ES-I3 (cell line): ENCODE data around the gene SCTR.

Experiments
- H3K36me3 ChIP-seq: 2 replicates; pipeline ENCODE4 v1.6.1; 2013; ENCODE audit warnings: mild to moderate bottlenecking, low read length, control low read depth, moderate library complexity; ENCODE audit not compliant: insufficient read depth
- H3K4me1 ChIP-seq: 2 replicates; pipeline ENCODE4 v1.6.1; 2013; ENCODE audit warnings: mild to moderate bottlenecking, control low read depth, low read length; ENCODE audit not compliant: insufficient read depth
- H3K9ac ChIP-seq: 2 replicates; pipeline ENCODE4 v1.6.1; 2013; ENCODE audit warnings: low read depth, mild to moderate bottlenecking, low read length, moderate library complexity
- H3K9me3 ChIP-seq: 2 replicates; pipeline ENCODE4 v1.6.1; 2013; ENCODE audit warnings: mild to moderate bottlenecking, low read length, moderate library complexity; ENCODE audit not compliant: control insufficient read depth, insufficient read depth

Gene SCTR

DNA sequence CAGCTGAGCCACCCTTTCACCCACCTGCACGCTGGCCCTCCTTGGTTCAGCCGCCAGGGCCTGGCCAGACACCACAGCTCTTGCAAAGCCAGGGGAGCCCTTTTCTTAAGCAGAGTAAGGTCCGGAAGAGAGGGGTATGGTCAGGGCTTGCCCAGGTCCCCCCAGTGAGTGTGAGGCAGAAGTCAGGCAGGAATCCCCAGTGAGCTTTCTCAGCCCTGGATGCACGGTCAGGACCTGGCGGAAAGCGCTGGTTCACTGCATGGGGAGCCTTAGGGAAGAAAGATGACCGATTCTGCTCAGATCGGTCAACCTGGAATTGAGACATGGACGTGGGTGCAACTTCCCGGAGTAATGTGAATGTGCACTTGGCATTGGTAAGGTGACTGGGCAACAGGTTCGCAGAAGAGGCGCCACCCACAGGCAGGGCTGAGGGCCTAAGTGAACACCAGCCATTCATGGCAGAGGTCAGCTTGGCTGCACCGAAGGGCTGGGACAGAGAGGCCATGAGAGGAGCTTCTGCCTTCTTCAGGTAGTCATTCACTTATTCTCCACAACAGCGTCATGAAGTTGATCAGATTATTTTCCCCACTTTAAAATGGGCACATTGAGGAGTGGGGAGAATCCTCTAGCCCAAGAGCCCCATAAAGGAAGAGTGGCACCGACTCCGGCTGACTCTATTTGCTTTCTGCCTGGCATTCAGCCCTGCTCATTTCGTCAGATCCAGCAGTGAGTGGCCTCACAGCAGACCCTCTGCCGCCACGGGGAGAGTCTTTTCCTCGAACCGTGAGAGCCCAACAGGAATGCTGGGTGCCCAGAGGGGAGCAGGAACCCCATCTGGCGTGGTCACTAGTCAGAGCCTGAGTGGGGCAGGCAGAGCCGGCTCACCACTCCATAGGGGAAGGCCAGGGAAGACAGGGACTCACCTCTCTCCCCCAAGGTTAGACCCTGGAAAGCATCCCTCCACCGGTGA lies 35.8 kb downstream of the SCTR start:
- no peaks in the 10 kb centered on the region for H3K36me3 ChIP-seq
- peaks cover 27% of the 10 kb centered on the region for H3K4me1 ChIP-seq
- H3K9me3 ChIP-seq = no peaks in the 10 kb centered on the region
- no peak overlapping the region for H3K9ac ChIP-seq

DNA sequence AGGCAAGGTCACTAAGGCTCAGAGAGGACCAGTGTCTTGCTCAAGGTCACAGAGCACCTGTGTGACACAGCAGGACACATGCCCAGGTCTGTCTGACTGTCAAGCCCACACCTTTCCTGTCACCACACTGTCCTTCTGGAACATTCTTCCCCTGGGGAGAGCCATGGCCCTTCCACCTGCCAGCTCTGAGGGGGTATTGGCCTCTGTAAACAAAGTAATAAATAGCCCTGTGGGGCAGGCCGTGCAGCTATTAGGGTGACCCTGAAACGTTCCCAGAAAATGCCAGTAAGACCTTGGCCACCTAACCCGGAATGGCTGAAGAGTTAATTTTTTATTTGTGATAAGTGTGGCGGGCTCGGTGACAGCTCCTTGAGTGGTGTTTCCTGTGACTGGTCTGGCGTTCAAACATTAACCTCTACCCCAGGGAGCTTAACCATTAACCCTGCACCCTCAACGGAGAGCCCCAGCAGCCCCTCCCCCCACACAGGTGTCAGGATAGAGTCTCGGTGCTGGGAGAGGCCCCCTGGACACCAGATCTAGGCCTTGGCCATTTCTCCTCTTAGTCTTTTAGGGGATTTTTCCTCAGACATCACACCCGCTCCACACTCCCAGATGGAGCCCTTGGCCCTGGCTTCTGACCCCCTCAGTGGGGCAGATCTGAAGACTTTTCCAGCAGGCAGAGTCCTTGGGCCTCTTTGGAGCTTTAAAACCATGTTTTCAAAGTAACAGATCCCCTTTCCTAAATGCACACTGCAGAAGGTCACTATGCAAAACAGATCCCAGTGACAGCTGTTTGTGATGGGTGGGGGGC lies 36.6 kb downstream of the SCTR start:
- Histone ChIP-seq H3K4me1 (peaks cover 27% of the 10 kb centered on the region), H3K9ac (no peak overlapping the region), H3K36me3 (no peaks in the 10 kb centered on the region)

GRCh38 chr2:119486886-119487285 lies 37.4 kb downstream of the SCTR start:
- Histone ChIP-seq H3K9ac (no peak overlapping the region), H3K4me1 (peaks cover 21% of the 10 kb centered on the region; the same call in 1 of the 2 replicates), H3K9me3 (no peaks in the 10 kb centered on the region), H3K36me3 (no peaks in the 10 kb centered on the region)

More for the DNA sequence above, 36.6 kb downstream of the SCTR start:
- H3K9me3 ChIP-seq = no peaks in the 10 kb centered on the region

DNA sequence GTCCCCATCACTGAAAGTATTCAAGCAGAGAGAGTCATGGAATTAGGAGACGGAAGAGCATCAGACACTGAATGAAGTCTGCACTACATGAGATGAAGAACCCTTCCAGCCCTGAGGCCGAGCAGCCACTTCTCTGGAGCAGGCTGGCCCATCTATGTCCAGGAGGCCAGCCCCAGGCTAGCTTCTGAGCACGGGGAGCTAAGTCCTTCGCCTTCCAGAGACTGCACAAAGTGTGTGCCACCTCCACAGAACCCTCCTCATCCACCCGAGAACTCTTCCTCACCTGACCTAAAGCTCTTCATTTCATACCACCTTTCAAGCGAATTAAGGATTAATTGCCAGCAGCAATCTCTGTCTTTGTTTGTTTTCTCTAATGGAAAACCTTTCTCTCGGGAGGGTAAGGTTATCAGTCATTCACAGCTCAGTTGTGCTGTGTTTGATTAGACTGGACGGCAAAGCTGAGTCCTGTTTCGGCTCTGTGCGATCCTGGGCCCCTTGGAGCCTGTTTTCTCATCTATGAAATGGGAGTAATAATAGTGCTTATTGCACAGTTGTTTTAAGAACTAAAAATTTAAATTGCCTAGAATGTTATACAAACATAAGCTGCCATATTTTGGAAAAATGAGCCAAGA lies 38.0 kb downstream of the SCTR start:
- Histone ChIP-seq H3K36me3 (no peaks in the 10 kb centered on the region), H3K9me3 (no peaks in the 10 kb centered on the region), H3K4me1 (peaks cover 19% of the 10 kb centered on the region; the same call in 1 of the 2 replicates), H3K9ac (no peak overlapping the region)

- Histone ChIP-seq H3K4me1 (peaks cover 13% of the 10 kb centered on the region; the same call in 1 of the 2 replicates), H3K36me3 (no peaks in the 10 kb centered on the region), H3K9me3 (no peaks in the 10 kb centered on the region), H3K9ac (no peak overlapping the region)
These were observed 38.8 kb downstream of the SCTR start for GRCh38 chr2:119485336-119486110.

DNA sequence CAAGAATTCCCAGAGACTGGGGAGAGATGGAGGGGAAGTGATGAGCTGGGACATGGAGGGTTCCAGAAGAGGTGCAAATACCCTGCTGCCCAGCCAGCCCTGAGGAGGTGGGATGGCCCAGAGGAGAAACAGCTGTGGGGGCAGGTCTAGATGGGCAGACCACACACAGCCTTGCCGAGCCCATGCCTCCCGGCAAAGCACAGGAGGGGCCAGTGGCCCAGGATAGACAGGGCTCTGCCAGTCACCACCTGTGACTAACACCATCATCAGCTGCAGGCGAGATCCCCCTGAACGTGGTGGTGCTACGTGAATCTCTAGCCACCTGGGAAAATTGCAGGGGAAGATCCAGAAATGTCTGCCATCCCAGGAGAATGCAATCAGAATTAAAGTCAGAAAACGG lies 39.4 kb downstream of the SCTR start:
- Histone ChIP-seq H3K9ac (no peak overlapping the region), H3K36me3 (no peaks in the 10 kb centered on the region), H3K9me3 (no peaks in the 10 kb centered on the region), H3K4me1 (0 out of 2 replicates have a peak, but pooled peaks cover 8% of the 10 kb centered on the region)

DNA sequence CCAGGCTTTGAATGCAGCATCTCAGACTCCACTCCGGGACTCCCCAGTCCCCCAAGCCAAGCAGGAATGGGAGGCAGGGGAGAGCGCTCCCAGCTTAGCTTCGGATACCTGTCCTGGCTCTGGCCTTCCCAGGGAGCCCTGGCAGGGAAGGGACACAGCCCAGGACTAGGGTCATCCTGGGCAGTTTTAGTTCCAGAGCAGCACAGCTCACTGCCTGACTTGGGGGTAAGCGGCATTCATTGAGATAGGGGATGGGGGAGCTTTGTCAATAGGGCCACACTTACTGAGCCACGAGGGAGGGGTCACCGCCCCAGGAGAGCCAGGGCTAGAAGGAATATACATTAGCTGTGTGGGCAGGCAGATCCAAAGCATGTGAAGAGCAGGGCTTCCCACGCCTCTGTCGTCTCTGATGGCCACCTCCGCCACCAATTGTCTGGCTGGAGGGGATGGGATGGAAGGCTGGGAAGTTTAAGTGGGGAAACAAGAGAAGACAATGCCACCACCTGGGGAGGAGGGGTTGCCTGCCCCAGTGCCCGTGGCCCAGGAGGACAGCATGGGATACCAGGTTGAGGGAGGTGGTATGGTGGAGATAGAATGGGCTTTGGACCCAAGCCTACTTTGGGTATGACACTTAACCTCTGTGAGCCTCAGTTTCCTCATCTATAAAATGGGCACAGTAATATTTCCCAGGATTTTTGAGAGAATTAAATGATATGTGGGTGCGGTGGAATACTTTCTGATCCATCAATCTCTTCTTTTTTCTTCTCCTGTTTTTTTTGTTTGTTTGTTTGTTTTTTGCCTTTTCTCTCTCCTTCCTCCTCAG lies 40.2 kb downstream of the SCTR start:
- Histone ChIP-seq H3K36me3 (no peaks in the 10 kb centered on the region), H3K9me3 (no peaks in the 10 kb centered on the region), H3K9ac (no peak overlapping the region), H3K4me1 (0 out of 2 replicates have a peak, but pooled peaks cover 8% of the 10 kb centered on the region)

DNA sequence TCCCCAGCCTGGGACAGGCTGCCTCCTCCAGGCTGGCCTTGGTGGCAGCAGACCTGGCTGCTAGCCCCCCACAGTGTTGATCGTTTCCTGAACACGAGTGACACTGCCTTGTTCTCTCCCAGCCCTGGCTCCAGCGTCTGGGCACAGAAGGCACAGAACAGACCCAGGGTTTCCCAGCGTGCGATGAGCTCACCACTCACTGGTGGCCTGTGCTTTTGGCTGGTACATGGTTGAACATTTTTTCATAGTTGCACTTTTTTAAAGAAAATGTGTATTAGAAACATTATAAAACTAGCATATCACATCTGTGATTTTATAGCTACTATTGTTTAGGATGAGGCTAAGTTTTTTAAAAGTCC lies 40.9 kb downstream of the SCTR start:
- Histone ChIP-seq H3K9ac (no peak overlapping the region), H3K36me3 (no peaks in the 10 kb centered on the region), H3K4me1 (0 out of 2 replicates have a peak, but pooled peaks cover 6% of the 10 kb centered on the region), H3K9me3 (no peaks in the 10 kb centered on the region)

DNA sequence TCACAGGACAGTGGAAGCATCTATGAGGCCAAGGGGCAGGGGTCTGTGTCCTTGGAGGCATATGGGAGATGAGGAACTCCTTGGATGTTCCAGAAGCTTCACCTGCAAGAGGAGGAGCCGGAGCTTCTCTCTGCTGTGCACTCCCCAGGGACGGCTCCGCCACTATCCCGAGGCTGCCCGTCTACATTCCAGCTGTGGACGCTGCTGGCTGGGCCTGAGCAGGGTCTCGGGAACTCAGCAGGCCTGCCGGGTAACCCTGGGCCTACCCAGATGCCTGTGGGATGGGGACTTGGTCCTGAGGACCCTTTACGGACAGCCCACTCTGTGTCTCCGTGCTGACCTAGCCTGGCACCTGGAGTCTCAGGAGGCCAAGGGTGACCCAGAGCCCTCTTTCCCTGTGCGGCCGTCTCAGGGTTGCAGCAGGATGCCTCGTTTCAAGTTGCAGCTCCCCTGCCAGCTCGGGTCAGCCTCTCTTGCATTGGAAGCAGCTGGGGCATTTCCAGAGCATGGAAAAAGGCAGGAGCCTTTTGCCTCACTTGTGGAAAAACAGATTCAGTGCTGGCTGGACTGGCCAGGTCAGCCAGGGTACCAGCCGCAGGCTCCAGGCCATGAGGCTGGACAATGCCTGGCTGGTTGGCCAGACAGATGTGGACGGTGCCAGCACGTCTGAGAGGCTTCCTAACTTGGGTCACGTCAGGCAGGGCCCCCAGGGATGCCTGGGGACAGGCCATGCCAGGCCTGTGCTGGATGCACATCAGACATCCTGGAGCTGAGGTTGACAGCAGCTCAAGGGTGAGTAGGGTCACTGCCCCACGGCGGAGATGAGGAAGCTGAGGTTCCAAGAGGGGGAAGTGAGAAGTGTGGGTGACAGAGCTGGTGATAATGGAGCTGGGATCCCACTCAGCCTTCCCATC lies 41.5 kb downstream of the SCTR start:
- 0 out of 2 replicates have a peak, but pooled peaks cover under 1% of the 10 kb centered on the region for H3K4me1 ChIP-seq
- no peaks in the 10 kb centered on the region for H3K9me3 ChIP-seq
- H3K36me3 ChIP-seq = no peaks in the 10 kb centered on the region
- H3K9ac ChIP-seq = no peak overlapping the region

- H3K9me3 ChIP-seq = no peaks in the 10 kb centered on the region
- H3K9ac ChIP-seq = no peak overlapping the region
- H3K36me3 ChIP-seq = no peaks in the 10 kb centered on the region
- H3K4me1 ChIP-seq = no peaks in the 10 kb centered on the region
These were observed 42.5 kb downstream of the SCTR start for GRCh38 chr2:119481501-119482455.

DNA sequence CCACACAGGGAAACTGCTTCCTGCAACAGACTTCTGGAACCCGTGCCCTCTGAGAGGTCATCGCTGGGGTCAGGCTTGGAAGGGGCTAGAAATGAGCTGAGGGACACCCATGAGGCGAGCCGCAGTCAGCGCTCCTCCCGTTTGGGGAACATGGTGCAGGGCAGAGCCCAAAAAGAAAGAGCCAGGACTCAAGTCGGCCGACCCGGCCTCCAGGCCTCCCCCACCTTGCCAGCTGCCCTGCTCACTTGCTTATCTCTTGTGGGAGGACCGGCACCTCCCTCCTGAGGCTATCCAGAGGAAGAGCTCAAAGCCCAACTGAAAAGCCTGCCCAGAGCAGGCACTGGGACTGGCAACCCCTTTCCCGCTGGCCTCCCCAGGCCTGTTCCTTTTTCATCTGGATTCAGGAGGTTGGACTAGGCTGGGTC lies 43.6 kb downstream of the SCTR start:
- Histone ChIP-seq H3K9me3 (no peaks in the 10 kb centered on the region), H3K9ac (no peak overlapping the region), H3K4me1 (peaks cover 7% of the 10 kb centered on the region; the same call in 1 of the 2 replicates), H3K36me3 (no peaks in the 10 kb centered on the region)
